GM13977 (cell line): ENCODE data around the gene NPAS3.

ENCODE experiments used
- DNase-seq: peaks from one replicate; pipeline ENCODE4 v3.0.0; 2012; ENCODE audit warnings: low spot score
- CTCF ChIP-seq: IDR thresholded peaks from 2 replicates; pipeline ENCODE4 v1.5.1; 2012; ENCODE audit warnings: mild to moderate bottlenecking, control low read depth; ENCODE audit not compliant: insufficient read depth; ENCODE audit errors: extremely low read depth, missing control alignments
- in situ Hi-C: fragments of 300-500 bp; cut with MboI; formaldehyde crosslinking; loops from one replicate; pipeline ENCODE4 v1.12.0; 2022; ENCODE audit warnings: low sequenced_read_pairs, low pct_unique_long_range_greater_than_20kb, mixed read lengths, inconsistent platforms; ENCODE audit not compliant: unreplicated experiment

Gene NPAS3

GRCh38 chr14:33709711-33710110, 771.0 kb downstream of the NPAS3 start:
- in situ Hi-C loops: no loop called here
- no peak for DNase-seq
- TF ChIP-seq CTCF: no peak

- TF ChIP-seq CTCF: no peak
- no peak for DNase-seq
- in situ Hi-C loops: no loop called here
Measured at GRCh38 chr14:33710273-33710672, 771.6 kb downstream of the NPAS3 start.

- TF ChIP-seq CTCF: no peak
- in situ Hi-C loops: no loop called here
- DNase-seq: no peak
Measured at GRCh38 chr14:33711194-33711593, 772.5 kb downstream of the NPAS3 start.

- no peak for TF ChIP-seq CTCF
- in situ Hi-C loops: no loop called here
- no peak for DNase-seq
Measured at GRCh38 chr14:33711811-33712216, 773.1 kb downstream of the NPAS3 start.

GRCh38 chr14:33714527-33715226, 776.0 kb downstream of the NPAS3 start:
- DNase-seq: no peak
- no peak for TF ChIP-seq CTCF
- in situ Hi-C loops: no loop called here

- in situ Hi-C loops: no loop called here
- DNase-seq: no peak
- TF ChIP-seq CTCF: no peak
Measured at GRCh38 chr14:33715227-33715528, 776.5 kb downstream of the NPAS3 start.

- in situ Hi-C loops: no loop called here
- no peak for DNase-seq
- TF ChIP-seq CTCF: no peak
Measured at GRCh38 chr14:33716921-33717320, 778.2 kb downstream of the NPAS3 start.
